ACHN (cell line): ENCODE measurements around the gene SEC63.
"Not testable (repeated sequence)": the region's sequence is repeated elsewhere in the genome, so short reads cannot be mapped to it uniquely, and the experiment has no call there.

Experiments
- DNase-seq: peaks from one replicate; pipeline ENCODE4 v3.0.0-alpha.2; 2015
- in situ Hi-C: cut with HindIII; loops from 2 replicates; pipeline ENCODE4 v1.10.0; 2017; ENCODE audit warnings: low sequenced_read_pairs, low pct_ligation_motif_present, low pct_unique_long_range_greater_than_20kb

SEC63 gene

GRCh38 chr6:107936910-107937292, 21.1 kb downstream of the SEC63 start:
- DNase-seq, in situ Hi-C loops: not testable (repeated sequence)

- in situ Hi-C loops: no loop called here
- no peak for DNase-seq
Measured at GRCh38 chr6:107936162-107936909, 21.7 kb downstream of the SEC63 start.

DNA sequence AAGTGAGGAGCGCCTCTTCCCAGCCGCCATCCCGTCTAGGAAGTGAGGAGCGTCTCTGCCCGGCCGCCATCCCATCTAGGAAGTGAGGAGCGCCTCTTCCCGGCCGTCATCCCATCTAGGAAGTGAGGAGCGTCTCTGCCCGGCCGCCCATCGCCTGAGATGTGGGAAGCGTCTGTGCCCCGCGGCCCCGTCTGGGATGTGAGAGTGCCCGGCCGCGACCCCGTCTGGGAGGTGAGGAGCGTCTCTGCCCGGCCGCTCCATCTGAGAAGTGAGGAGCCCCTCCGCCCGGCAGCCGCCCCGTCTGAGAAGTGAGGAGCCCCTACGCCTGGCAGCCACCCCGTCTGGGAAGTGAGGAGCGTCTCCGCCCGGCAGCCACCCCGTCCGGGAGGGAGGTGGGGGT, 23.8 kb downstream of the SEC63 start:
- in situ Hi-C loops, DNase-seq: not testable (repeated sequence)

GRCh38 chr6:107932580-107932979, 25.4 kb downstream of the SEC63 start:
- in situ Hi-C loops: no loop called here
- DNase-seq: no peak

- no peak for DNase-seq
- in situ Hi-C loops: no loop called here
Measured at GRCh38 chr6:107931894-107932293, 26.1 kb downstream of the SEC63 start.

- in situ Hi-C loops: no loop called here
Measured at GRCh38 chr6:107928984-107929383, 29.0 kb downstream of the SEC63 start.

DNA sequence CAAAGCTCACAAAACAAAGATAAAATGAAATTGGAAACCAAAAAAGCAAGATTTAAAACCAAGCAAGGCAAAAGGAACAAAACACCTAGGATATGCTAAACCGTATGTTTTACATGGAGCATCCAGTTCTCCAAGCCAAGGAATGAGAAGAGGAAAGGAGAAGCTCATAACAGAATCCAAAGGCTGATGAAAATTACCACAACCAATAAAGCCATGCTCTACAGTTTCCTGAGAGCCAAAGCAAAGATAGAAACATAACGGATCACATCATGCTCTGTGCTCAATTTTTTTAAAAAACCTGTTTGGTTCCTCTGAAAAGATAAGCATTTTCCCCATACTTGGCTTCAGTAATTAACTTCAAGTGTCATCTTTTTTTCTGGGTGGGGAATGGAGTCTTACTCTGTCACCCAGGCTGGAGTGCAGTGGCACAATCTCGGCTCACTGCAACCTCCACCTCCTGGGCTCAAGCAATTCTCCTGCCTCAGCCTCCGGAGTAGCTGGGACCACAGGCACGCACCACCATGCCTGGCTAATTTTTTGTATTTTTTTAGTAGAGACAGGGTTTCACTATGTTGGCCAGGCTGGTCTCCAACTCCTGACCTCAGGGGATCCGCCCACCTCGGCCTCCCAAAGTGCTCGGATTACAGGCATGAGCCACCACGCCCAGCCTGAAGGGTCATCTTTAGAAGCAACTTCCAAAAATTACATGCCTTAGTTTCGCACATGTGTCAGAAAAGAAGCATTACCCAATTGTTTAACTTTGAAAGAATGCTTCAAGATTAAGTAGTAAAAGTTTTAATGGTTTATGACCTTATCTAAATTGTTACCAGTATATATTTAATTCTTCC, 31.1 kb downstream of the SEC63 start:
- in situ Hi-C loops, DNase-seq: not testable (repeated sequence)

More at GRCh38 chr6:107928984-107929383, 29.0 kb downstream of the SEC63 start:
- DNase-seq: no peak

- DNase-seq: no peak
- in situ Hi-C loops: no loop called here
Measured at GRCh38 chr6:107917451-107918375, 40.3 kb downstream of the SEC63 start.

GRCh38 chr6:107916961-107917360, 41.0 kb downstream of the SEC63 start:
- in situ Hi-C loops, DNase-seq: not testable (repeated sequence)

- DNase-seq: no peak
- in situ Hi-C loops: no loop called here
Measured at GRCh38 chr6:107911692-107912091, 46.3 kb downstream of the SEC63 start.

GRCh38 chr6:107894809-107895396, 63.1 kb downstream of the SEC63 start:
- in situ Hi-C loops: no loop called here
- DNase-seq: no peak

DNA sequence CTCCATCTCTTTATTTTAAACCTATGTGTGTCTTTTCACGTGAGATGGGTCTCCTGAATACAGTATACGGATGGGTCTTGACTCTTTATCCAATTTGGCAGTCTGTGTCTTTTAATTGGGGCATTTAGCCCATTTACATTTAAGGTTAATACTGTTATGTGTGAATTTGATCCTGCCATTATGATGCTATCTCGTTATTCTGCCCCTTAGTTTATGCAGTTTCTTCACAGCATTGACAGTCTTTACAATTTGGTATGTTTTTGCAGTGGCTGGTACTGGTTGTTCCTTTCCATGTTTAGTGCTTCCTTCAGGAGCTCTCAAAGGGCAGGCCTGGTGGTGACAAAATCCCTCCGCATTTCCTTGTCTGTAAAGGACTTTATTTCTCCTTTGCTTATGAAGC, 67.6 kb downstream of the SEC63 start:
- in situ Hi-C loops, DNase-seq: not testable (repeated sequence)

- DNase-seq, in situ Hi-C loops: not testable (repeated sequence)
Measured at GRCh38 chr6:107885950-107886349, 72.1 kb downstream of the SEC63 start.

- in situ Hi-C loops: no loop called here
- DNase-seq: no peak
Measured at GRCh38 chr6:107879941-107880340, 78.1 kb downstream of the SEC63 start.

DNA sequence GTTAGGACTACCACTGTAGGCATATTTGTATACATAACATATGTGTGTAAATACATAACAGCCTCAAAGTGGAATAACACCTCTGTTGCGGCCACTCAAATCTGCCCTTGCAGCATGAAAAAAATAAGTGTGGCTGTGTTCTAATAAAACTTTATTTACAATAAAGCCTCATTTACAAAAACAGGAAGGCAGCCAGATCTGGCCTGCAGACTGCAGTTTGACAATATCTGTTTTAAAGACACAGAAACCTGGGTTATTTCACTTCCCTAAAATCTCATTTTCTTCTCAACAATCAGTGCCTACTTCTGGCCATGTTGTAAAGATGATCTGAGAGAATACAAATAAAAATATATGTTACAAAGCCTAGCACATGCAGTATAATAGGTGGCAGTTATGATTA, 80.0 kb downstream of the SEC63 start:
- in situ Hi-C loops: no loop called here
- DNase-seq: no peak

DNA sequence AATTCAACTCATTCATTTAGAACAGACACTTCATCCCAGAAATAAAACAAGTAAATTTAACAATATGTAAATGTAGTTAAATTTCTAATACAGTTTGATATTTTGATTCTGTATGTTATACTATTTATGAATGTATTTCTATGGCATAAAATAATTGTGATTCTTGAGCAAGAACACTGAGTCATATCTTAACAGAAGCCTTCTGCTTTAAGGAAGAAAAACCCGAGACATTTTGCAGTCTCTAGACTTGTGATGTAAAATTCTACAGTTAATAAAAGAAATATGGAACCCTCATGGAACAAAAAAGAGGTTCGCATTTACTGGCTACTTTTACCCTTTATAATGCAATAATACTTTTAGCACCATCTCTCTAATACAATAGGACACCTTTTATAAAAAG, 86.0 kb downstream of the SEC63 start:
- DNase-seq: no peak
- in situ Hi-C loops: no loop called here

GRCh38 chr6:107871512-107871911, 86.5 kb downstream of the SEC63 start:
- in situ Hi-C loops, DNase-seq: not testable (repeated sequence)

GRCh38 chr6:107871016-107871415, 87.0 kb downstream of the SEC63 start:
- DNase-seq: no peak
- in situ Hi-C loops: no loop called here
